Dermis microvascular lymphatic vessel endothelial cell (primary cell): Measurements from ENCODE around the gene SNAP47. TPM values are rescaled to one million over a fixed set of nuclear protein-coding genes. Genes with fewer than 3 reads are reported as not detected.
A peak's percentile ranks its signal among the peaks of the same experiment; 100 is the strongest.

Experiments
- DNase-seq, 2 donors: peaks; one replicate each; pipeline versions ENCODE4 v3.0.0 to v3.0.0-alpha.2; 2010; ENCODE audit warnings: low read depth in 2 of 2
- total RNA-seq: library from RNA; depleted of rRNA; stranded (reverse); fragments of >200 nt; gene quantifications from 2 replicates; pipeline ENCODE4 v1.2.1, GENCODE V29; 2014

The SNAP47 gene
- total RNA-seq, 1 donor from 2014 or later = 27.6 TPM

DNA sequence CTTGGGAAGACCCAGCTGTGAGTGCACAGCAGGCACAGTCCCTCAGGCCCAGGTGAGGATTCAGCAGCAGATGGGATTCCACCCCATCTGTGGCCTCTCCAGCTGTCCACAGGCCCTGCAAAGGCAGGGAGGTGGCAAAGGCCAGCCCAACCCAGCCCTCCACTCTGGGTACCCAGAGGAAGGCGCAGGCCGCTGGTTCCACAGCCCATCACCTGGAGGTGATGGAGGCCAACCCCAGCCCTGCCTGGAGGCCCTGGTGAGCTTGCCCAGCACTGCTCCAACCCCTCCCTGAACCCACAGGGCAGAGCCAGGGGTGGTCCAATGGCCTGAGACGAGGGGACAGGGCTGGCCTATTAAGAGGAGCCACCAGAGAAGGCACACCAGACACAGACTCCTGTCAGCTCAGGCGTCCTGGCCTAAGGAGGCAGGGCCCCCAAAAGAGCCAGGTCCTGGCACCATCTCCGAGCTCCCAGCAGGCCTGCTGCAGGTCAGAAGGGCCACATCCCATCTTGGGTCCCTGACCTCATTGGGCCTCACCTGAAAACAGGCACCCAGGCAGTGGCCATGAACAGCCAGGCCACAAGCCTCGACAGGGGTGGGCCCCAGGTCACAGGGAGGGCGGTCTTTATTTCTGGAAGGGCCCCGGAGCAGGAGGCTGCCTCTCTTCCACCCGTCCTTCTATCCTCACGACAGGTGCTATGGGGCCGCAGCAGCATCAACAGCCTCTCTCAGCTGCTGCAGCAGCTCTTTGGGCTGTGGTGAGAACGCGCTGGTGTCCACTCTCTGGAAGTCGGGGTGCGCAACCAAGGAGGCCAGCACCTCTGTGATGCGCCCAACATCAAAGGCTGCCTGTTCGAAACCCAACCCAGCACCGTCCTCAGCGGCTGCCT is 3.3 kb upstream of the SNAP47 start:
- no peak for DNase-seq

DNA sequence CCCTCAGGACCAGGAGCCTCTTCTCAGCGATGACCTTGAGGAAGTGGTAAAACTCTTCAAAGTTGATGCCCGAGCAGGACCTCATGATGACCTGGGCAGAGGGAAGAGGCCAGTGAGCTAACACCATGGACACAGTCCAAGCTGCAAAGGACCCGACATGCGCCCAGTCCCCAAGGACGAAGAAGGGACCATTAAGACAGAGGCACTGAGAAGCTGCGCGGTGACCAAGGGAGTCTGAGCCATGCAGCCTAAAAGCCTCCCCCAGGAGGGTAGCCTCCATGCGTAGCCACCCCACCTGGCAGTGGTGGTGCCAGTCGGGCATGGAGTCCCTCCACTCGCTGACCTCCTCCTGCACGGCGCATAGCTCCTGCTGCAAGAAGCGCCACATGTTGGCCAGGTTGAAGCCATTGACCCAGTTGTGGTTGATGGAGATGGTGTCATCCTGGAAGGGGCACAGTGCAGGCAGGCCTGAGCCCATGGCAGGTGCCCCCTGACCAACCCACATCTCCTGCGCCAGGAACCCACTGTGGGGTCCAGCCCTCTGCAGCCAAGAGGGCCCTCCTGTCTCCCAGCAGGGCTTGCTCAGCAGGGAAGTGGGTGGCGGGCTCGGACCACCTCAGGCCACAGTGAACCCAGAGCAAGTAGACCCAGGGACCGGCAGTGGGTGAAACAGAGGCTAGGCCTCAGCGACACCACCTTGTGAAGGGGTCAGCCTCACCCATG is 2.5 kb upstream of the SNAP47 start:
- no peak for DNase-seq

DNA sequence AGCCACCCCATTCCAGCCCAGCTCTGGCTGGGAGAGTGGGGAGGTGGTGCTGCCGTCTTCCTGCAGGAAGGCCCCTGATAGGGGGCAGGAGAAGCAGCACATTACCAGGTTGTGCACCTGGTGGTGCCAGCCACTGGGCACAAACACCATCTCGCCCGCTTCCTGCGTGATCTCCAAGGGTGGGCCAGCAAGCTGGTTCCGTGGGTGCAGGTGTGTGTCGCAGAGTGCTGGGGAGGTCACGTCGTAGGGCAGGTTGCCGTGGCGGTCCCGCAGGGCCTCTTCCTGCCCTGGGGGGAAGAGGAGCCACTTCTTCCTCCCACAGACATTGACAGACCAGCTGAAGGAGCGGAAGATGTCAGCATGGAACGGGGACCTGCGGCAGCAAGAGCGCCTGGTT is 1.9 kb upstream of the SNAP47 start:
- no peak for DNase-seq

DNA sequence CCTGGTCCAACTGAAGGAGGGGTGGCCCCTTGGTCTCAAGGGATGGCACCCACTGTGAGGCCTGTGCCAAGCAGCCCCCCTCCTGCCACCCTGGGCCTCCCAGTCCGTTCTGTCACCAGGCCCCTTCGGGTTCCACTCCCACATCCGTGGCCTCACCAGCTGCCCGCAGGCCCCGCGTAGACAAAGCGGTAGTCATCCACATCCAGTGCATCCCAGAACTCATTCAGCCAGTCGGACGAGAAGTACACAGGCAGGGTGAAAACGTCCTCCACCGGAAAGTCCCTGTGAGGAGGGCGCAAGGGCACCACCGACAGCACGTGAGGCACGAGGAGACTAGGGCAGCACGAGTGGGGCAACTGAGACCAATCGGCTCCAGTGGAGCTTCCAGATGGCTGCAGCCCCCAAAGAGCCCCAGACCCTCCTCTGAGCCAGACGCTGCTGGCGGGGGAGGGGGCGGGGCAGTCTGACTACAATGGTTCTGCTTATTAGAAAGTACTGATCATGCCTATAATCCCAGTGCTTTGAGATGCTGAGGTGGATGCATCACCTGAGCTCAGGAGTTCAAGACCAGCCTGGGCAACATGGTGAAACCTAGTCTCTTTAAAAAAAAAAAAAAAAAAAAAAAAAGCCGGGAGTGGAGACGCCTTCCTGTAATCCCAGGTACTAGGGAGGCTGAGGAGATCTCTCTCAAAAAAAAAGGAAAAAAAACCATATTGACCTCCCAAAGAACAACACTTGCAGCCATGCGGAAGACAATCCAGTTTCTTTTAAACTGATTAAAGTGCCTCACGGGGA is 1.3 kb upstream of the SNAP47 start:
- no peak for DNase-seq

DNA sequence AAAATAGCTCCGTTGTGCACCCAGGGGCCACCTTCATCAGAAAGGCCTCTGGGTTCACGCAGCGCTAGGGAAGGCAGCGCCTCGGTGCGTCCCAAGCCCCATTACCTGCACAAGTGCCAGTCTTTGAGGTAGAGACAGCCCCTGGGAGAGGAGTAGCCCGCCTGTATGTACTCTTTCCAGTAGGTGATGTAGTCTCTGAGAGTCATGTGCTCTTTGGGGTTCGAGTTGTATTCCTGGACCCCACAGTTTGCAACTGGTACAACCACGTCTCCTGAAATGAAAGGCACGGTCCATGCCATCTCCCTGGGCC is 734 bp upstream of the SNAP47 start:
- DNase-seq = peak in 1 of 2 donors; percentile 6

DNA sequence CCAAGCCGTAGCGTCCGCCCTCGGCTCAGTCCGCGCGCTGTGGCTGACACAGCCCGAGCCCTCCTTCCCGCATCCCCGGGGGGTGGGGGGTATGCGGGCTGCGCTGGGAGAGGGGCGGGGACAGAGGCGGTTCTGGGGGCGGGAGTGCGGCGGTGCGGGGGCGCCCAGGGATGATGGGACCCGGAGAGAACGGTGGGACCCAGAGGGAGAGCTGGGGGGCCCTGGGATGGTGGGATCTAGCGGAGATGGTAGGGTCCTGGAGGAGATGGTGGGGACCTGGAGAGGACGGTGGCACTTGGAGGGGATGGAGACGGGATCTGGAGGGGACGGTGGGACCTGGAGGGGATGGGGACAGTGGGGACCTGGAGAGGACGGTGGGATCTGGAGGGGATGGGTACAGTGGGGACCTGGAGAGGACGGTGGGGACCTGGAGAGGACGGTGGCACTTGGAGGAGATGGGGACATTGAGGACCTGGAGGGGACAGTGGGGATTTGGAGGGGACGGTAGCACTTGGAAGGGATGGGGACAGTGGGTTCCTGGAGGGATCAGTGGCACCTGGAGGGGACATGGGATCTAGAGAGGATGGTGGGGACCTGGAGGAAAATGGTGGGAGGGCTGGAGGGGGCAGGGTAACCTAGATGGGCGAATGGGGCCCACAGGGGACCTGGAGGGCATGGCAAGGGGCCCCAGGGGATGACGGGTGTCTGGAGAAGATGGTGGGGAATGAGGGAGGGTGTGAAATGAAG is 477 bp downstream of the SNAP47 start:
- DNase-seq = no peak

DNA sequence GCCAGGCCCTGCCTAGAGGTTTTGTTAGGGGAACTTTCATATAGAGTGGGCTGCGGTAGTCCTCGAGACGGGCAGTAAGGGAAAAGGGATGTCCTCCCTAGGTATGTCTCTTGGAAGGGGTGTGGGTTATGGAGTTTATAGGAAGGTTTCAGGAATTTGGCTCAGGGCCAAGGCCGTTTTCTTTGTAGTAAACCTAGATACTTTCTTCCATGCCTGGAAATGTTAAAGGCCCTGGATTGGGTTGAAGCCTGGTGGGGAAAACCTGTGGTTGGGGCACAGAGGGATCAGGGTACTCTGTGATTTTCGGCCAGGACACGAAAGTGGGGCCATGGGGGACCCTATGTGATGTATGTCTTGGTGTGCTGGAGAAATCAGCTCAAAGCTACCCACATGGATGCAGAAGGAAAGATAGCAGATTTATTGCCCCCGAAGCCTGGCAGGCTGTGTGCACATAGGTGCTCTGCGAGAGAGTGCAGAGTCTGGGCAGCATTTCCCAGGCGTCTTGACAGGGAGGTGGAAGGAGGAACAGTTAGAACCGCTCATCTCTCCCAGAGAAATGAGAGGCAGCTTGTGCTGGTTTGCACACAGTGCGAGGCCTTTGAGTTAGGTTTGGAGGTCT is 1.7 kb downstream of the SNAP47 start:
- DNase-seq = no peak

DNA sequence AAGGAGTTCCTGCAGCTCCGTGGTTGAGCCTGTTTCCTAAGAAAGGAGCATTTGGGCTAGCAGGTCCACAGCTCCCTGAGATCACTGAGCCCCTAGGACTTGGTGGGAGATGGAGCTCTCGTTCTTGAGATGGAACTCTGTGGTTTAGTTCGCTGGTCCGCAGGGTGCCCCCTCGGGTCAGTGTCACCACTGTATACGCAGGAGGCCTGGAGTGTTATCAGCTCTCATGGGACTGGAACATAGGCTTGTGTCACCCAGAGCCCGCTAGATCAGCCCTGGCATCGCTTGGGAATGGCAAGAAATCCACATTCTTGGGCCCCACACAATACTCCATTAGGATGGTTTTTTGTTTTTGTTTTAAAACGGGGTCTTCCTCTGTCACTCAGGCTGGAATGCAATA is 3.6 kb downstream of the SNAP47 start:
- no peak for DNase-seq

DNA sequence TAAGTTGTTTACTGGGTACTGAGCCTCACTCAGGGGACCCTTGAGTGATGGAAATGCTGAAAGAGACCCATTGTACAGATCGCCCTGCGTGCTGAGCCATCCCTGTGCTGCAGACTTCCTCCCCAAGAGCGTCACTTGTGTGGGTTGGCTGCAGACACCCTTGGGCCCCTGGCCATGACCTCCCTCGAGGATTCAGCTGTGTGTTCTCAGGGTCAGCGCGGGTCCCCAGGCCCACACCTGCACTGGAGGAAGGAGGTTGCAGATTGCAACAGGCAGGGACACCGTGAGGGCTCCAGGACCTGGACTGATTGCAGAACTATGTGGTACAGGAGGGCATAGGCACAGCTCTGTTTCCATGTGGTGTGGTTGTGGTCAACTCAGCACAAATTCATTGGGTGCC is 4.4 kb downstream of the SNAP47 start:
- no peak for DNase-seq

DNA sequence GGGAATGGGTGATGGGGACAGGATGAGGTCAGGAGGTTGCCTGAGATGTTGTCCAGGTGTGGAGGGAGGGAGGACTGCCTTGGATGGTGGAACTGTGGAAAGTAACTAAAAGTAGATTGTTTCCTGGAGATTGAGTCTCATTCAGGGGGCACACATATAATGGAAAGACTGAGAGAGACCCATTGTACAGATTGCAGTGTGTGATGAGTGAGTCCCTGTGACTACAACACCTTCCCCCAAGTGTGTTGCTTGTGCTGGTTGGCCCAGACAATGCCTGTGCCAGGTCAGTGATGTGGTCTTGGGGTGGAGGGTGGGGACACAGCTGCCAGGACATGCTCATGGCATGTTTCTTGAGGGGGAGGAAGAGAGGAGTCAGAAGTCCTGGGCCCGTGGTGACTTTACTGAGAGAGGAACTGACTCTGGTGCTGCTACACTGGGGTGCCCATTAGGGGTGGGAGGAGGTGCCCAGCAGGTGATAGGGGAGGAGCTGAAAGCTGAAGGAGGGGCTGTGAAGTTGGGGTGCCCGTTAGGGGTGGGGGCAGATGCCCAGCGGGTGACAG is 5.2 kb downstream of the SNAP47 start:
- DNase-seq = no peak

DNA sequence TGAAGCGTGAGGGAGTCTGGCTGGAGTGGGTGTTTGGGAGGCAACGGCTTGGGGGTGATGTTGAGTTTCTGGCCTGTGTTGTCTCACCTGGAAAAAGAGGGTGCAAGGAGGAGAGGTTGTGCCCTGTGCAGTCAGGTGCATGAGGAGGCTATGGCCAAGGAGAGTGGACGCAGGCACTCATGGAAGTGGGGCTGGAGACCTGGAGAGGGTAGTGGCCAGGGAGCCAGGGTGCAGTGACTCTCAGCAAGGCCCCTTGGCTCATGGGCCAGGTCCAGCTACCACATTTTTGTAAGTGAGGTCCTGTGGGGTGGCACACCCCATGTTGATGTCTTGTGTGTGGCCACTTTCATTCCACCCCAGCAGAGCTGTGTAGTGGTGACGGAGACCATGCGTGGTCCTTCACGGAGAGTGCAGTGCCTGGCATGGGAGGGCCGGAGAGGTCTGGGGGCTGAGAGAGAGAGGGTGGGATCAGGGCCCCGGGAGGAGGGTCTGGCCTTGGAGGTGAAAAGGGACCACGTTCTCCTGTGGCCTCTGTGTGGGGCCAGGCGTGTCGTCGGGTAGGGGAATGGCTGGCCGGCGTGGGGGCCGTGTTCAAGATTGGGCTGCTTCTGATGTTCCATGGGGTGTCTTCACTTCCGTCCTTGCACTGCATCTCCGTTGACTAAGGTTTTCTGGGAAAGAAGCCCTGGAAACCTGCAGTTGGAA is 6.1 kb downstream of the SNAP47 start:
- DNase-seq = no peak

DNA sequence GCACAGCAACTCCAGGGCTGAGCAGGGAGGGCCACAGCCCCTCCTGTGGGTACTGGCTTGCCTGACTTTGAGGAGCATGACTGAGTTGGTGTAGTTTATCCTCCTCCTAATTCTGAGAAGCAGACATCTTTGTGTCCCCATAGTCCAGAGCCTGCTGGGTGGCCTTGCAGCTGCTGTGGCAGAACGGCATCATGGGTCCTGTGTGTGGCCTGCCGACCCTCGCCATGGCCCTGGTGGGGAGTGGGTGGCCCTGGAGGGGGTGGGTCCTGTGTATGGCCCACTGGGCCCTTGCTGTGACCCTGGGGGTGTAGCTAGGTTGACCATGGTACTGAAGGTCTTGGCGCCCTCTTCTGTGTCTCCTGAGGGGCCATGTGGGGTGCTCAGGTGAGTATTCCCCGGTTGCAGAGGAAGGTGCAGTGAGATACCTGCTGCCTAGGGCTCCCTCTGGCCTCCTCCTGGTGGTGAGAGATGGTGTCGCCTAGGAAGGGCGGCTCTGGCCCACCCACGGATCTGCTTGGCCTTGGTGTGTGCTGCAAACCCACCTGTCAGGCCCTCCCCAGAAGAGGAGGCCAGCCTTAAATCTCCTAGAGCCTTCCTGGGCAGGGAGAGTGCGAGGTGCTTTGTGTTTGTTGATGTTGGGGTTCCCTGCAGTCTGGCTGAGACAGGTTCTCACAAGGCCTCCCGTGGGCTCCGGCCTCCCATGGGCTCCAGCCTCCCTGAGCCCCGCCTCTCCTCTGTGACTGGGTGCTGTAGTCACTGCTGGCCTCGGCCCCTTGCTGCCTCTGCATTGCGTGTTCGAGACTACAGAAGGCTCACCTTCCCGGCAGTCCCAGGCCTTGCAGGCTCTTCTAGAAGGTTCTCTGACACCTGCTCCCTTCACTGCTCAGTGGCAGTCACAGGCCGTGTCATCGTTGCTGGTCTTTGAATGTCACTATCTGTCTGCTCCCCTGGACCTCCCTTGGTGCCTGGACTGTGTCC is 7.8 kb downstream of the SNAP47 start:
- no peak for DNase-seq

DNA sequence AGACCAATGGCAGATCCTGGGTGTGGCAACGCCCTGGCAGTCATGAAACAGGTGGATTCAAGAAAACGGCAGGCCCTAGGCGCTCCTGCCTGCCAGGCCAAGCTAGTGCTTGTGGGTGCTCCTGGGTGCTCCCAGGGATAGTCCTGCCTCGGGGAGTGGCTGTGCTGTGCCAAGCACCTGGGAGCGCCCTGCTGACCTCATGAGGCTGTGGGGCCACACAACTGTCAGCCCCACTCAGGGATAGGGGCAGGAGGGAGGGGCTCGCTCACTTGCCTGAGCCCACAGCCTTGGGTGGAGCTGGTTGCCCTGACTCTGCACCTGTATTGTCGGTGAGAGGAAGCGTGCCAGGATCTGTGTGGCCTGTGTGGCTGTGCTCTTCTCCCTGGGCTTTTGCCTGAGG is 9.4 kb downstream of the SNAP47 start:
- no peak for DNase-seq

DNA sequence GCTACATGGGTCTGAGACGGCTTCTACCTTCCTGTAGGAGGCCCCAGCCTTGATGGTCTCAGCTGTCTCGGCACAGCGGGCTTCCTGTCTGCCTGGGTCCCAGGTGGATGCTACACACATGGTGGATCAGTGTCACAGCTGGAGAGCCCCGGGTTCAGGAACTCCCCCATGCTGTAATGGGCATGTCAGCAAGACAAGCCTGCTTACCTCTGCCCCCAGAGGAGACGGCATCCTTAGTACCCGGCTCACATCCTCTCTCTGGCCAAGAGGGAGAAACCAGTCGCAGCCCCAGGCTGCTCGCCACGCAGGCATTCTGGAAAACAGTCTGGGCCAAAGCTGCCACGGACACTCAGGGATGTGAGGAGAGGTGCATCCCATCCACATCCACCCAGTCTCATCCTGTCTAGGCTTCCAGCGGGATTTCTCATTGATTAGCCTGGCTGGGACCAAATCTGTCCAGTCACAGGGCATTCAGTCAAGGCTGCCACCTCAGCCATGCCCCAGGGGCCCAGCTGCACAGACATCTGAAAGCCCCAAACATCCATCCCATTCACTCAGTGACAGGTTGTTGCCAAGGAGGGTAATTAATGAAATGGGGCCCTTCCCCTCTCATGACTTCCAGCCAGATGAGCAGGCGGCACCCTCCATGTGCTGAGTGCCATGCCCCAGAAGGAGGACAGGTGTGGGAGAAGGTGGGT is 10.5 kb downstream of the SNAP47 start:
- no peak for DNase-seq

DNA sequence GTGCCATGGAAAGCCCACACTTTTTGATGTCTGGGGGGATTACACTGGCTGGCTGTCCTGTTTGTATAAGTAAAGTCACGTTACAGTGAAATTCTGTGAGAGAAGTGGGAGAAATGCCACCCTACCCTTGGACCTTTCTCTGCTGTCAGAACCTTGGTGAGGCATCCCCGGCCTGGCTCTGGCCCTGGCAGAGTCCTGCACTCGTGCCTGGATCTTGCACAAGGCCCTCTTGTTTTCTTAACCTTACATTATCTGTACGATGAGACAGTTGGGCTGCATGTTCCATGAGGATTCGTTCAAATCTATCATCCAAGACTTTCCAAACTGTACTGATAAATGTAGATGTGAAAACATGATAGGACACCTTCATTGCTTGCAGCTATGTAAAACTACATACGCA is 11.4 kb downstream of the SNAP47 start:
- DNase-seq = no peak

DNA sequence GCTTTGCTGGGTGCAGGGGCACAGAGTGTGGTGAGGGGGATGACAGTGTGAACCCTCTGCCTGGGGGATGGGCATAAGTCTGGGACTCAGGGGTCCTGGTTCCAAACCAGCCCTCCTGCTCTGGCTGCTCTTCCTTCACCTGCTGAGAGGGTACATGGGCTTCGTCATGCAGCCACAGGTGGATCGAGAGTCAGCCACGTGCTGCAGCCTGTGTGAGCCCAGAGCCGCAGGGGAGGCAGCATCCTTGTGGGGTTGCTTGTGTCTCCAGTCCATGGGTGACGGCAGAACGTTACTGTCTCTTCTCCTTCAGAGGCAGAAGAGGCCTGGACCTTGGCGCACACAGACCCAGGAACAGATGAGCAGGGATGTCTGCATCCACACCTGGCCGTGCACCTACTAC is 12.1 kb downstream of the SNAP47 start:
- DNase-seq = no peak

DNA sequence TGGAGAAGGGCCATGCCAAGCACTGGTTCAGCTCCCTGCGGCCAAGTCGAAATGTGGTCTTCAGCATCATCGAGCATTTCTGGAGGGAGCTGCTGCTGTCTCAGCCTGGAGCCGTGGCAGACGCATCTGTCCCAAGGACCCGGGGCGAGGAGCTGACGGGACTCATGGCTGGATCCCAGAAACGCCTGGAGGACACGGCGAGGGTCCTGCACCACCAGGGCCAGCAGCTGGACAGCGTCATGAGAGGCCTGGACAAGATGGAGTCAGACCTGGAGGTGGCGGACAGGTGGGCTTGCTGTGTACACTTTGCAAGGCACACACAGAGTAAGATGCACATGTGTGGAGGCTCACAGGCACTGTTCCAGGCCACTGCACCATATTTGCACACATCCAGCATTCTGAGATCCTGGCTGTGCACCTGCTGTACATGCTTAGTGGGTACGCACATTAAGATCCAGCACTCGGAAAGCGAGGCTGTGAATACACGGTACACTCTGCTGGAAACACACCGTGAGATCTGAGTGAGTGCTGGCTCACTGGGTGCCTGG is 12.8 kb downstream of the SNAP47 start:
- DNase-seq = no peak
